Muscle of leg (tissue), 11 donors: ENCODE results near the gene DPYD. TPM values are rescaled to one million over a fixed set of nuclear protein-coding genes. Genes with fewer than 3 reads are reported as not detected.

Experiments used
- DNase-seq: peaks from one replicate; pipeline ENCODE4 v3.0.0; 2013
- H3K27ac ChIP-seq: one replicate; pipeline ENCODE4 v1.5.1; 2013; ENCODE audit warnings: mild to moderate bottlenecking, low read length, control low read depth
- H3K27me3 ChIP-seq: one replicate; pipeline ENCODE4 v1.6.1; 2013; ENCODE audit warnings: low read length; ENCODE audit not compliant: control insufficient read depth, insufficient read depth
- H3K36me3 ChIP-seq: one replicate; pipeline ENCODE4 v1.6.1; 2013; ENCODE audit warnings: low read length; ENCODE audit not compliant: control insufficient read depth, insufficient read depth
- H3K4me1 ChIP-seq: one replicate; pipeline ENCODE4 v1.6.1; 2013; ENCODE audit warnings: low read length; ENCODE audit not compliant: control insufficient read depth, insufficient read depth
- H3K4me3 ChIP-seq: one replicate; pipeline ENCODE4 v1.5.1; 2013; ENCODE audit warnings: low read length, control low read depth
- H3K9me3 ChIP-seq: replicated peaks from 2 replicates; pipeline ENCODE4 v1.6.1; 2013; ENCODE audit warnings: low read depth, low read length; ENCODE audit not compliant: control insufficient read depth
- WGBS: methylation state at CpG from one replicate; pipeline ENCODE4 v1.1.5; 2013; ENCODE audit warnings: missing lambda C conversion rate; ENCODE audit not compliant: insufficient coverage; 5-methylcytosine and 5-hydroxymethylcytosine counted together
- polyA plus RNA-seq, 8 donors: library from polyadenylated mRNA; unstranded; fragments of 120-200 nt; gene quantifications; one replicate each; pipeline versions ENCODE4 v1.2.1 to v1.2.3, GENCODE V29; 2013; ENCODE audit warnings: inconsistent platforms in 1 of 8, low replicate concordance in 1 of 8; ENCODE audit not compliant: insufficient read length in 8 of 8, insufficient read depth in 1 of 8
- total RNA-seq: library from RNA; stranded (reverse); fragments of 120-200 nt; gene quantifications from one replicate; pipeline ENCODE4 v1.2.4, GENCODE V29; 2013

The DPYD gene
- total and polyA plus RNA-seq, 9 donors, result 7.3 to 14.7 (median 9.8) TPM

DNA sequence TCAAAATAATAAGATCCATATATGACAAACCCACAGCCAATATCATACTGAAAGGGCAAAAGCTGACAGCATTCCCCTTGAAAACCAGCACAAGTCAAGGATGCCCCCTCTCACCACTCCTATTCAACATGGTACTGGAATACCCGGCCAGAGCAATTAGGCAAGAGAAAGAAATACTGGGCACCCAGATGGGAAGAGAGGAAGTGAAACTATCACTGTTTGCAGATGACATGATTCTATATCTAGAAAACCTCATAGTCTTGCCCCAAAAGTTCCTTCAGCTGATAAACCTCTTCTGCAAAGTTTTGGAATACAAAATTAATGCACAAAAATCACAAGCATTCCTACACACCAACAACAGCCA lies 756.6 kb downstream of the DPYD start:
- Histone ChIP-seq H3K27ac (no peak overlapping the region), H3K9me3 (no peaks in the 10 kb centered on the region), H3K4me3 (no peak overlapping the region), H3K4me1 (no peaks in the 10 kb centered on the region), H3K36me3 (no peaks in the 10 kb centered on the region), H3K27me3 (no peaks in the 10 kb centered on the region)
- no CpG with 5 or more reads among the region's 1 CpG for WGBS
- no peak for DNase-seq

DNA sequence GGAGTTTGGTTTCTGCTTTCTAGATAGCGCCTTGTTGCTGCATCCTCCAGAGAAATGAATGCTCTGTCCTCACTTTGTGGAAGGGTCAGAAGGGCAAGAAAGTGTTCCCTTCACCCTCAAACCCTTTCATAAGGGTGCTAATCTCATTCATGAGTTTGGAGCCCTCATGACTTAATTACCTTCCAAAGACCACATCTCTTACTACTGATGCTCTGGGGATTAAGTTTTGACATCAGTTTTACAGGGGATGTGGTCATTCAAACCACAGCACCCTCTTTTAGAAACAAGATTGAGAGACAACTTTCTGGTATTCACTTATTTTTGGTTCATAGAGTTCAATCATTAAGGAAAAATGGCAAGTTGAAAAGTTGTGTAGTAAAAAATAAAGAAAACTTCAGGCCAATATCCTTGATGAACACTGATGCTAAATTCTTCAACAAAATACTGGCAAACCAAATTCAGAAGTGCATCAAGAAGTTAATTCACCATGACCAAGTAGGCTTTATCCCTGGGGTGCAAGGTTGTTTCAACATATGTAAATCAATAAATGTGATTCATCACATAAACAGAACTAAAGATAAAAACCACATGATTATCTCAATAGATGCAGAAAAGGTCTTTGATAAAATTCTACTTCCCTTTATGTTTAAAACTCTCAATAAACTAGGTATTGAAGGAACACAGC lies 757.1 kb downstream of the DPYD start:
- no CpG with 5 or more reads among the region's 1 CpG for WGBS
- no peak overlapping the region for H3K4me3 ChIP-seq
- H3K36me3 ChIP-seq, result no peaks in the 10 kb centered on the region
- no peaks in the 10 kb centered on the region for H3K9me3 ChIP-seq
- no peaks in the 10 kb centered on the region for H3K4me1 ChIP-seq
- H3K27ac ChIP-seq, result no peak overlapping the region
- H3K27me3 ChIP-seq, result no peaks in the 10 kb centered on the region
- DNase-seq, result no peak

DNA sequence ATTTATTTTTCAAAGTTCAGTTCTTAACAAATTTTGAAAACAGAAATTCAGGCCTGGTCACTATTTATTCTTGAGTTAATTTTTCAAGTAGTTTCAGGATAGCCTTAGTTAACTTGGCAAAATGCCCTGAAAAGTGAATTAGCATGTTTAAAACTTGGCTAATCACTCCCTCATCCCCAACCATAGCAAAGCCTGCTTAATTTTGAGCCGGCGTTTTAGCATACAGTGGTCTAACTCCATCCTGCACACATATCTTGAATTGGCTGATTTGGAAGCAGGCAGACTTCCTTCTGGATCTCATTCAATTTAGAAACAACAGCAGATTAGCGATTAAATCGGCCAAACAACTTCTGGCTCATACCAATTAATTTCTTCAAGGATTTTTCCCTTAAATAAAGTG lies 760.0 kb downstream of the DPYD start:
- 33% methylated on average over 2 of the region's 4 CpGs for WGBS
- peak; percentile 68 for DNase-seq
- Histone ChIP-seq H3K27me3 (no peaks in the 10 kb centered on the region), H3K9me3 (no peaks in the 10 kb centered on the region), H3K27ac (peak overlapping the region; percentile 15), H3K4me3 (no peak overlapping the region), H3K4me1 (no peaks in the 10 kb centered on the region), H3K36me3 (no peaks in the 10 kb centered on the region)

- H3K4me3 ChIP-seq, result no peak overlapping the region
- DNase-seq, result no peak
- no peaks in the 10 kb centered on the region for H3K36me3 ChIP-seq
- no peaks in the 10 kb centered on the region for H3K9me3 ChIP-seq
- no peaks in the 10 kb centered on the region for H3K27me3 ChIP-seq
- no peak overlapping the region for H3K27ac ChIP-seq
- H3K4me1 ChIP-seq, result no peaks in the 10 kb centered on the region
Observed at GRCh38 chr1:97159342-97159741, 761.5 kb downstream of the DPYD start.

- Histone ChIP-seq H3K27ac (no peak overlapping the region), H3K4me3 (no peak overlapping the region), H3K4me1 (no peaks in the 10 kb centered on the region), H3K9me3 (no peaks in the 10 kb centered on the region), H3K36me3 (no peaks in the 10 kb centered on the region), H3K27me3 (no peaks in the 10 kb centered on the region)
- DNase-seq, result peak; percentile 42
- no CpG with 5 or more reads among the region's 1 CpG for WGBS
Observed at GRCh38 chr1:97158691-97159096, 762.1 kb downstream of the DPYD start.

GRCh38 chr1:97157991-97158390 lies 762.8 kb downstream of the DPYD start:
- no peaks in the 10 kb centered on the region for H3K9me3 ChIP-seq
- H3K4me3 ChIP-seq, result no peak overlapping the region
- no peaks in the 10 kb centered on the region for H3K27me3 ChIP-seq
- DNase-seq, result no peak
- no CpG with 5 or more reads among the region's 1 CpG for WGBS
- H3K36me3 ChIP-seq, result no peaks in the 10 kb centered on the region
- H3K27ac ChIP-seq, result no peak overlapping the region
- no peaks in the 10 kb centered on the region for H3K4me1 ChIP-seq

DNA sequence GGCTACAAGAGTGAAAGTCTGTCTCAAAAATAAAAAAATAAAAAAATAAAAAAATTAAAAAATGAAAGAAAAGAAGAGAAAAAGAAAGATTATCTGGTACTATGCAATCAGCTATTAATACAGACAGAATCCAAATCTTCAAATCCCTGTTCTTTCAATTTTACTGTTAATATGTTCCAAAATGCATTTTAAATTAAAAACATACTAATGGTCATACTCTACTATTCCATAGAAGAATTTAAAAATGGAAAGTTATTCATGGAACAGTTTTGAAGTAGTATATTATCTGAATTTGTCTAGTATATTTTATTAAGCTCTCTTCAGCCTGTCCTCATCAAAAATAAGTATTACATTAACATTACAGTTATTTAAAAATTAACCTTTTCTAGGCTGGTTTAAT lies 769.2 kb downstream of the DPYD start:
- H3K27ac ChIP-seq, result no peak overlapping the region
- no peaks in the 10 kb centered on the region for H3K4me1 ChIP-seq
- H3K27me3 ChIP-seq, result no peaks in the 10 kb centered on the region
- H3K4me3 ChIP-seq, result no peak overlapping the region
- DNase-seq, result peak; percentile 69
- no peaks in the 10 kb centered on the region for H3K9me3 ChIP-seq
- no peaks in the 10 kb centered on the region for H3K36me3 ChIP-seq

GRCh38 chr1:97145321-97145956 lies 775.4 kb downstream of the DPYD start:
- no peak for DNase-seq
- WGBS, result 95% methylated on average over 3 of the region's 6 CpGs
- Histone ChIP-seq H3K4me1 (no peaks in the 10 kb centered on the region), H3K27me3 (no peaks in the 10 kb centered on the region), H3K4me3 (no peak overlapping the region), H3K36me3 (no peaks in the 10 kb centered on the region), H3K9me3 (no peaks in the 10 kb centered on the region), H3K27ac (no peak overlapping the region)

DNA sequence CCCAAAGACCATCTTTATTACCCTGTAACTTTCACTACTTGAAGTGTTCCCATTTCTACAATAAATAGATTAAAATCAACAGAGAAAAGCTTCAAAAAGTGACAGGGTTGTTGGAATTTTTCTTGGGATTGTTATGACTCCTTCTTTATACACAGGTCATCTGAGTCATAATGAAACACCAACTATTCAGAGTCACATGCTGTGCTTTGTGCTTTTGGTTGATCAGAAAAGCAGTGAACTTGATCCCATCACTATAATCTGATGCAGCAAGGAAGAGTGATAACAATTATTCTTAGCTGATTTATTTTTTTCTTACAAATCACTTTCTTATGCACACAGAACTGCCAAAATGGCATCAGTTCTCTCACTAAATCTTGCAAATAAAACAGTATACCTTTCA lies 776.3 kb downstream of the DPYD start:
- H3K27ac ChIP-seq, result no peak overlapping the region
- no peak overlapping the region for H3K4me3 ChIP-seq
- H3K27me3 ChIP-seq, result no peaks in the 10 kb centered on the region
- H3K4me1 ChIP-seq, result no peaks in the 10 kb centered on the region
- DNase-seq, result no peak
- H3K36me3 ChIP-seq, result no peaks in the 10 kb centered on the region
- no peaks in the 10 kb centered on the region for H3K9me3 ChIP-seq

- H3K36me3 ChIP-seq, result no peaks in the 10 kb centered on the region
- peaks cover 1% of the 10 kb centered on the region for H3K4me1 ChIP-seq
- no peaks in the 10 kb centered on the region for H3K27me3 ChIP-seq
- no peak overlapping the region for H3K27ac ChIP-seq
- WGBS, result no CpG with 5 or more reads among the region's 2 CpGs
- H3K4me3 ChIP-seq, result no peak overlapping the region
- H3K9me3 ChIP-seq, result no peaks in the 10 kb centered on the region
- DNase-seq, result no peak
Observed at GRCh38 chr1:97143236-97143882, 777.5 kb downstream of the DPYD start.
